Epithelial cell of proximal tubule (primary cell): ENCODE measurements around the gene SCP2. TPM values are rescaled to one million over a fixed set of nuclear protein-coding genes. Genes with fewer than 3 reads are reported as not detected.

Experiments used
- DNase-seq: peaks from one replicate; pipeline ENCODE4 v3.0.0-alpha.2; 2011; ENCODE audit warnings: low read depth
- H3K4me3 ChIP-seq: 2 replicates; pipeline ENCODE4 v1.5.1; 2011; ENCODE audit warnings: low read depth, mild to moderate bottlenecking, low read length
- CTCF ChIP-seq: conservative IDR thresholded peaks from 2 replicates; pipeline ENCODE4 v1.5.1; 2012; ENCODE audit warnings: low read depth, mild to moderate bottlenecking, low read length
- total RNA-seq: library from RNA; depleted of rRNA; stranded (reverse); fragments of >200 nt; gene quantifications from 2 replicates; pipeline ENCODE4 v1.2.3, GENCODE V29; 2015

Gene SCP2
- total RNA-seq, 1 donor from 2014 or later, result 110 TPM

- H3K4me3 ChIP-seq, result no peak overlapping the region
- peak; percentile 52 for DNase-seq
- no peak for TF ChIP-seq CTCF
Observed at GRCh38 chr1:53047737-53048736, 121.0 kb downstream of the SCP2 start.

GRCh38 chr1:53048960-53049573 lies 122.0 kb downstream of the SCP2 start:
- TF ChIP-seq CTCF, result no peak
- no peak overlapping the region for H3K4me3 ChIP-seq
- no peak for DNase-seq

- no peak overlapping the region for H3K4me3 ChIP-seq
- no peak for DNase-seq
- TF ChIP-seq CTCF, result no peak
Observed at GRCh38 chr1:53049574-53049967, 122.5 kb downstream of the SCP2 start.

GRCh38 chr1:53050310-53050709 lies 123.2 kb downstream of the SCP2 start:
- no peak for TF ChIP-seq CTCF
- H3K4me3 ChIP-seq, result no peak overlapping the region
- DNase-seq, result no peak

GRCh38 chr1:53051676-53052075 lies 124.6 kb downstream of the SCP2 start:
- no peak for TF ChIP-seq CTCF
- no peak for DNase-seq
- no peak overlapping the region for H3K4me3 ChIP-seq

- H3K4me3 ChIP-seq, result no peak overlapping the region
- DNase-seq, result no peak
- TF ChIP-seq CTCF, result no peak
Observed at GRCh38 chr1:53057127-53057526, 130.1 kb downstream of the SCP2 start.
